ENCODE results near the gene NUP214.
"Not testable (repeated sequence)": the region's sequence is repeated elsewhere in the genome, so short reads cannot be mapped to it uniquely, and the experiment has no call there.

NUP214 gene

GRCh38 chr9:131117762-131118145 is 7.6 kb upstream of the NUP214 start:
- no peak for DNase-seq

DNA sequence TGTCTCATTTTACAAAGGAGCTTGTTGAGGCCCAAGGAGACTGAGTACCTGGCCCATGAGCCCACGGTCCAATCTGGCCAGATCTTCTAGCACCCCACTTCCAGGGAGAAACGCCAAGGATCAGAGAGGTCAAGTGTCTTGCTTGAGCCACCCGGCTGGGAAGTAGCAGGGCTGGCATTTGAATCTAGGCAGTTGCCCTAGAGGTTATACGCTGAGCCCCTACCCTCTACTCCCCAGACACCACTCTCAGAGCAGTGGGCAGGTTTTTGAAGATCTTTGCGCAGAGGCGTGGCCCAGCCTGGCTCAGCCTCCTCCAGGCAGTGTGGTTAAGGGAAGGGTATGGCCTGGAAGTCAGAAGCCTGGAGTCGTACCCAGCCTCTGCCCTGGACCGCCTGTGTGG is 5.8 kb upstream of the NUP214 start:
- DNase-seq: no peak

DNA sequence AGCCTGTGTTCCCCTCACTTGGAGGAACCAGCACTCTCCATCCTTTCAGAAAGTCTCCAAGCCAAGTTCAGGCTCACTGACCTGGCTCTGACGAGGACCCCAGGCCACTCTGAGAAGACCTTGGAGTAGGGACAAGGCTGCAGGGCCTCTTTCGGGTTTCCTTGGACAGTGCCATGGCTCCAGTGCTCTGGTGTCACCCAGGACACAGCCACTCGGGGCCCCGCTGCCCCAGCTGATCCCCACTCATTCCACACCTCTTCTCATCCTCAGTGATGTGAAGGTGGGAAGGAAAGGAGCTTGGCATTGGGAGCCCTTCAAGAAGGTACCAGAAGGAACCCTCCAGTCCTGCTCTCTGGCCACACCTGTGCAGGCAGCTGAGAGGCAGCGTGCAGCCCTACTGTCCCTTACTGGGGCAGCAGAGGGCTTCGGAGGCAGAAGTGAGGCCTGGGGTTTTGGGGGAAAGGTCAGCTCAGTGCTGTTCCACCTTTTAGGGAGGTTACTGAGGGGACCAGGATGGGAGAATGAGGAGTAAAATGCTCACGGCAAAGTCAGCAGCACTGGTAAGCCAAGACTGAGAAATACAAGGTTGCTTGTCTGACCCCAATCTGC is 4.7 kb upstream of the NUP214 start:
- DNase-seq: no peak

GRCh38 chr9:131121346-131121745 is 4.0 kb upstream of the NUP214 start:
- DNase-seq: no peak

GRCh38 chr9:131122158-131122557 is 3.2 kb upstream of the NUP214 start:
- no peak for DNase-seq

- DNase-seq: no peak
Measured at GRCh38 chr9:131125038-131125287, 423 bp upstream of the NUP214 start.

- DNase-seq: no peak
Measured at GRCh38 chr9:131126059-131126426, 657 bp downstream of the NUP214 start.

- DNase-seq: no peak
Measured at GRCh38 chr9:131129183-131129582, 3.8 kb downstream of the NUP214 start.

GRCh38 chr9:131138676-131139075 is 13.3 kb downstream of the NUP214 start:
- no peak for DNase-seq

- DNase-seq: no peak
Measured at GRCh38 chr9:131140112-131140511, 14.7 kb downstream of the NUP214 start.

GRCh38 chr9:131140550-131140949 is 15.2 kb downstream of the NUP214 start:
- no peak for DNase-seq

GRCh38 chr9:131142160-131142559 is 16.8 kb downstream of the NUP214 start:
- no peak for DNase-seq

- no peak for DNase-seq
Measured at GRCh38 chr9:131144201-131144600, 18.8 kb downstream of the NUP214 start.

- DNase-seq: no peak
Measured at GRCh38 chr9:131145245-131145644, 19.9 kb downstream of the NUP214 start.

DNA sequence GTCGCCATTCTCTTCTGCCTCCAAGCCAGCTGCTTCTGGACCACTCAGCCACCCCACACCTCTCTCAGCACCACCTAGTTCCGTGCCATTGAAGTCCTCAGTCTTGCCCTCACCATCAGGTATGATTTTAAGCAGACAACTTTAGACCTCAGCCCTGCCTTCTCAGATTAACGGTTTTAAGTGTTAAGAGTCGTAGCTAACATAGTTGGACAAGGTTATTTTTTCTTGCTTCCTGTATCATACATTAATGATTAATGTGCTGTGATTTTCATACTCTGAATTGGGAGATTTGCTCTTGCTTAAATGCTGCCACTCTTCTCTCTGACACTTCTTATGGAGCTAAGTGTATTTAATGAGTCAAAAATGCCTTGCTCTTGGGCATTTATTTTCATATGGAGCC is 20.8 kb downstream of the NUP214 start:
- DNase-seq: no peak

- DNase-seq: no peak
Measured at GRCh38 chr9:131148276-131148675, 22.9 kb downstream of the NUP214 start.

DNA sequence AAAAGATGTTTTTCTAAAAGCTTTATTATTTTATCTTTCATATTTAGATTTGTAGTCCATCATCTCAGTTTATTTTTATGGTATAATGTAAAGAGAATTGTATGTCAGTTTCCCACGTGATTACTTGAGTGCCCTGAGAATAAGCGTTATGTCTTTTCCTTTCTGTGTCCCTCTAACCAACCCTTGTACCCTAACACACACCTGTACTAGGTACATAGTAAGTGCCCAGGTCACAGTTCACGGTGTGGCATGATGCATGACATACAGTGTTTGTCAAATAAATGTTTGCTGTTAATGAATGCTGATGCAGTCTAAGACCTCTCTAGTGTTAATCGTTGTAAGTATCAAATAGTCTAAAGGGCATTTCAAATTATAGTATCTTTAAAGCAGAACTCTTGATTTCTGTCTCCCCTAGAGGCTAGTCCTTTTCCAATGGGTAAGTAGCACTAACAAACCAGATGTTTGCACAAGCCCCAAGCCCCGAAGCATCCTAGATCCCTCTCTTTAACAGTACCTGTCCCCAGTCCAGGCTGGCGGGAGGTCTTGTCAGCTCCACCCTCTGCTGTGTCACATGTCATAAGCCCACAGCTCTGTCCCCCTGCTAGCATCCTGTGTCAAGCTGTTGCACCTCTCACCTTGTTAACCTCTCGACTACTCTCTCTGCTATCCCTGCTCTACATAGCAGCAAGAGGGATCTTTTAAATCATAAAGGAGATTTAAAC is 23.7 kb downstream of the NUP214 start:
- no peak for DNase-seq

GRCh38 chr9:131149688-131150053 is 24.3 kb downstream of the NUP214 start:
- DNase-seq: no peak

GRCh38 chr9:131153595-131153994 is 28.2 kb downstream of the NUP214 start:
- no peak for DNase-seq

- not testable (repeated sequence) for DNase-seq
Measured at GRCh38 chr9:131158673-131159072, 33.3 kb downstream of the NUP214 start.

DNA sequence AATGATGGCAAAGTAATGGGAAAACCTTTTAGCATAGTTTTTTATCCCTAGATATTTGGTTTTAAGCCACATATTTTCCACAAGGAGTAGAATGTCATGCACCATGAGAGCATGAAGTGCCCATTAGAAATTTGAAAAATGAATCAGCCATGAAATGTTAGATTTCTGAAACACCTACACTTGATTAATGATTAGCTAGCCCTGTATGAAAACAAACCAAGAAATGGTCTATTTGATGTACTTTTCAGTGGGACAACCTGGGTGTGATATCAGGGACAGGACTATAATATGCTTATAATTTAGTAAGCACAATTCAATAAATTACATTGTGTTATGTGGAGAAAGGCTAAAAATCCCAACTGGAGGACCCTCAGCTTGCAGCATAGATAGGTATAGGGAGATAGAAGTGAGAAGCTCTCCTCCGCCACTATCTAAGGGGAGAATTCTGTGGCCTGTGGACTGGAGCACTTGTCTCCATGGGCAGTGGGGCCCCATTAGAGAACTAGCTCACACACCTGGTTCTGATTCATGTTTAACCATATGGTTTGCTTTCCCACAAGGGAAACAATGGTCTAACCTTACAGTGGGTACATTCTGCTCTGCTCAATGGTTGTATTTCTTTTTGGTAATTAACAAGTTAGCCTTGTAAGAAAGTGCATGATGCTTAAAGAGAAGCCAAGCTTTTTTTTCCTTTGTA is 35.2 kb downstream of the NUP214 start:
- DNase-seq: no peak

GRCh38 chr9:131161585-131161984 is 36.2 kb downstream of the NUP214 start:
- no peak for DNase-seq

- no peak for DNase-seq
Measured at GRCh38 chr9:131162886-131163285, 37.5 kb downstream of the NUP214 start.

DNA sequence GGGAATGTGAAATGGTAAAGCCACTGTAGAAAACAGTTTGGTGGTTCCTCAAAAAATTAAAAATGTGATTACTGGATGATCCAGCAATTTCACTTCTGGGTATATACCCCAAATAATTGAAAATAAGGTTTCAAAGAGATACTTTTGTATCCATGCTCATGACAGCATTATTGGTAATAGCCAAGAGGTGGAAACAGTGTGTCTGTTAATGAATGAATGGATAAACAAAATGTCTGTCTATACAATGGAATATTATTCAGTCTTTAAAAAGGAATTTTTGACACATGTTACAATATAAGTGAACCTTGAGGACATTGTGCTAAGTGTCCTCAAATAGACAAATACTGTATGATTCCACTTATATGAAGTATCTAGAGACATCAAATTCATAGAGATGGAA is 40.1 kb downstream of the NUP214 start:
- no peak for DNase-seq
